Measurements from ENCODE around the gene AP4M1.
A peak's percentile ranks its signal among the peaks of the same experiment; 100 is the strongest.

GRCh38 chr7:100132697-100133151 lies 31.3 kb downstream of the AP4M1 start:
- peak; percentile 71 to 98 (median 80) for TF ChIP-seq CTCF (IDR thresholded peaks at IDR 0.05)
- no peak for TF ChIP-seq POLR2A (IDR thresholded peaks at IDR 0.05)
